Body of pancreas (tissue), 4 donors: ENCODE measurements around the gene EIF2A.

ENCODE experiments used
- CTCF ChIP-seq, 7 experiments: fragments of 450-650 bp in 4 of 7; fragments of 200-600 bp in 3 of 7; sonication (generic) in 3 of 7; IDR thresholded peaks; one replicate each; pipeline ENCODE4 v1.5.1; 2016 to 2019; ENCODE audit warnings: antibody characterized with exemption in 7 of 7
- POLR2A ChIP-seq, 3 donors: fragments of 450-650 bp; IDR thresholded peaks; one replicate each; pipeline ENCODE4 v1.6.1; 2016; ENCODE audit warnings: antibody characterized with exemption in 3 of 3, mild to moderate bottlenecking in 2 of 3

GRCh38 chr3:150602426-150603152 lies 56.0 kb downstream of the EIF2A start:
- no peak for TF ChIP-seq CTCF (IDR thresholded peaks at IDR 0.05)
- no peak for TF ChIP-seq POLR2A (IDR thresholded peaks at IDR 0.05)
